Neural progenitor cell (in vitro differentiated cells): ENCODE results near the gene KCNQ1. TPM values are rescaled to one million over a fixed set of nuclear protein-coding genes. Genes with fewer than 3 reads are reported as not detected.
A peak's percentile ranks its signal among the peaks of the same experiment; 100 is the strongest.

Experiments
- DNase-seq: peaks from one replicate; pipeline ENCODE4 v3.0.0-alpha.2; 2016; ENCODE audit warnings: low spot score
- H2AFZ ChIP-seq: fragments of 200-600 bp; sonication (generic); replicated peaks from 2 replicates; pipeline ENCODE4 v1.6.1; 2016; ENCODE audit warnings: antibody characterized with exemption
- H3F3A ChIP-seq: fragments of 200-600 bp; sonication (generic); 2 replicates; pipeline ENCODE4 v1.6.1; 2016; ENCODE audit warnings: antibody characterized with exemption, low read depth
- H3K27ac ChIP-seq: fragments of 200-600 bp; sonication (generic); 2 replicates; pipeline ENCODE4 v1.5.1; 2016; ENCODE audit warnings: mild to moderate bottlenecking
- H3K27me3 ChIP-seq: fragments of 200-600 bp; sonication (generic); 2 replicates; pipeline ENCODE4 v1.6.1; 2016; ENCODE audit warnings: mild to moderate bottlenecking, moderate library complexity
- H3K36me3 ChIP-seq: fragments of 200-600 bp; sonication (generic); 2 replicates; pipeline ENCODE4 v1.5.1; 2016
- H3K4me1 ChIP-seq: fragments of 200-600 bp; sonication (generic); 2 replicates; pipeline ENCODE4 v1.6.1; 2016; ENCODE audit warnings: mixed run types
- H3K4me2 ChIP-seq: fragments of 200-600 bp; sonication (generic); 2 replicates; pipeline ENCODE4 v1.6.1; 2016
- H3K4me3 ChIP-seq: fragments of 200-600 bp; sonication (generic); 2 replicates; pipeline ENCODE4 v1.5.1; 2016
- H3K79me2 ChIP-seq: fragments of 200-600 bp; sonication (generic); 2 replicates; pipeline ENCODE4 v1.6.1; 2016; ENCODE audit warnings: low read depth
- H3K9ac ChIP-seq: fragments of 200-600 bp; sonication (generic); 2 replicates; pipeline ENCODE4 v1.6.1; 2016
- H3K9me3 ChIP-seq: fragments of 200-600 bp; sonication (generic); 2 replicates; pipeline ENCODE4 v1.5.1; 2016; ENCODE audit warnings: low read depth
- H4K20me1 ChIP-seq: fragments of 200-600 bp; sonication (generic); 2 replicates; pipeline ENCODE4 v1.6.1; 2016; ENCODE audit warnings: low read depth
- H3K27ac Mint-ChIP-seq: 3 replicates; pipeline ENCODE4 v1.8.0; 2021; ENCODE audit warnings: mixed read lengths
- H3K27me3 Mint-ChIP-seq: 2 replicates; pipeline ENCODE4 v1.8.0; 2022; ENCODE audit warnings: low read depth, mild to moderate bottlenecking, inconsistent platforms, moderate library complexity, mixed read lengths; ENCODE audit not compliant: insufficient read depth
- H3K36me3 Mint-ChIP-seq: 3 replicates; pipeline ENCODE4 v1.8.0; 2021; ENCODE audit warnings: mixed read lengths
- H3K4me1 Mint-ChIP-seq: 3 replicates; pipeline ENCODE4 v1.8.0; 2021; ENCODE audit warnings: mixed read lengths
- H3K4me3 Mint-ChIP-seq: 3 replicates; pipeline ENCODE4 v1.8.0; 2021; ENCODE audit warnings: mild to moderate bottlenecking, moderate library complexity, mixed read lengths
- H3K9me3 Mint-ChIP-seq: 3 replicates; pipeline ENCODE4 v1.8.0; 2020; ENCODE audit warnings: mixed read lengths
- CTCF ChIP-seq: fragments of 200-600 bp; sonication (generic); IDR thresholded peaks from 2 replicates; pipeline ENCODE4 v1.5.1; 2017; ENCODE audit warnings: antibody characterized with exemption, mild to moderate bottlenecking
- EZH2 ChIP-seq: fragments of 200-600 bp; sonication (generic); IDR thresholded peaks from 2 replicates; pipeline ENCODE4 v1.6.1; 2017; ENCODE audit warnings: antibody characterized with exemption, mild to moderate bottlenecking, moderate library complexity
- EZH2phosphoT487 ChIP-seq: fragments of 200-600 bp; sonication (generic); IDR thresholded peaks from 2 replicates; pipeline ENCODE4 v1.6.1; 2017; ENCODE audit warnings: antibody characterized with exemption
- total RNA-seq: library from RNA; depleted of rRNA; stranded (reverse); fragments of >200 nt; gene quantifications from 2 replicates; pipeline ENCODE4 v1.2.3, GENCODE V29; 2015; ENCODE audit warnings: low replicate concordance

KCNQ1 gene
- total RNA-seq, 1 donor from 2014 or later, result 0.11 TPM

- no peak overlapping the region for H3K4me2 ChIP-seq
- TF ChIP-seq EZH2 (no peak), EZH2phosphoT487 (no peak), CTCF (no peak)
- peak overlapping the region; percentile 12 for H3K4me3 Mint-ChIP-seq
- no peak overlapping the region for H2AFZ ChIP-seq
- no peaks in the 10 kb centered on the region for H3K27me3 ChIP-seq
- DNase-seq, result no peak
- no peak overlapping the region for H3K4me3 ChIP-seq
- peaks cover 6% of the 10 kb centered on the region for H3K36me3 Mint-ChIP-seq
- H3K4me1 ChIP-seq, result no peaks in the 10 kb centered on the region
- H3K9me3 ChIP-seq, result no peaks in the 10 kb centered on the region
- no peak overlapping the region for H3K9ac ChIP-seq
- no peak overlapping the region for H3K27ac ChIP-seq
- peaks cover 13% of the 10 kb centered on the region for H3K4me1 Mint-ChIP-seq
- peak overlapping the region; percentile 16 for H3K27ac Mint-ChIP-seq
- no peaks in the 10 kb centered on the region for H3K79me2 ChIP-seq
- no peaks in the 10 kb centered on the region for H3K36me3 ChIP-seq
- H3K9me3 Mint-ChIP-seq, result peaks cover 11% of the 10 kb centered on the region
- H3K27me3 Mint-ChIP-seq, result peaks cover 22% of the 10 kb centered on the region
- H4K20me1 ChIP-seq, result no peaks in the 10 kb centered on the region
- no peaks in the 10 kb centered on the region for H3F3A ChIP-seq
These were observed 354.3 kb downstream of the KCNQ1 start for GRCh38 chr11:2798951-2799761.

- H3K4me2 ChIP-seq, result no peak overlapping the region
- H3K9ac ChIP-seq, result no peak overlapping the region
- peaks cover 3% of the 10 kb centered on the region for H3K4me1 ChIP-seq
- no peak overlapping the region for H2AFZ ChIP-seq
- H3K4me3 ChIP-seq, result no peak overlapping the region
- Mint-ChIP-seq H3K27ac (no peak overlapping the region), H3K36me3 (peaks cover 6% of the 10 kb centered on the region), H3K4me1 (peaks cover 23% of the 10 kb centered on the region), H3K4me3 (no peak overlapping the region), H3K27me3 (peaks cover 23% of the 10 kb centered on the region), H3K9me3 (peaks cover 11% of the 10 kb centered on the region)
- H3K79me2 ChIP-seq, result no peaks in the 10 kb centered on the region
- no peak for DNase-seq
- no peaks in the 10 kb centered on the region for H3K36me3 ChIP-seq
- no peaks in the 10 kb centered on the region for H3F3A ChIP-seq
- no peak for TF ChIP-seq EZH2
- TF ChIP-seq EZH2phosphoT487, result no peak
- TF ChIP-seq CTCF, result no peak
- no peaks in the 10 kb centered on the region for H3K27me3 ChIP-seq
- no peaks in the 10 kb centered on the region for H3K9me3 ChIP-seq
- H3K27ac ChIP-seq, result no peak overlapping the region
- no peaks in the 10 kb centered on the region for H4K20me1 ChIP-seq
These were observed 355.3 kb downstream of the KCNQ1 start for GRCh38 chr11:2799881-2800654.

GRCh38 chr11:2800655-2801531, 356.1 kb downstream of the KCNQ1 start:
- H3K27ac ChIP-seq, result no peak overlapping the region
- Mint-ChIP-seq H3K9me3 (peaks cover 11% of the 10 kb centered on the region), H3K36me3 (peaks cover 5% of the 10 kb centered on the region), H3K4me3 (no peak overlapping the region), H3K27me3 (peaks cover 20% of the 10 kb centered on the region), H3K27ac (peak overlapping the region; percentile 46), H3K4me1 (peaks cover 30% of the 10 kb centered on the region)
- H3K79me2 ChIP-seq, result no peaks in the 10 kb centered on the region
- H3K4me3 ChIP-seq, result no peak overlapping the region
- TF ChIP-seq EZH2, result no peak
- no peak for TF ChIP-seq CTCF
- no peak for TF ChIP-seq EZH2phosphoT487
- H4K20me1 ChIP-seq, result no peaks in the 10 kb centered on the region
- H3K36me3 ChIP-seq, result no peaks in the 10 kb centered on the region
- H2AFZ ChIP-seq, result no peak overlapping the region
- peaks cover 11% of the 10 kb centered on the region for H3K4me1 ChIP-seq
- no peak overlapping the region for H3K9ac ChIP-seq
- DNase-seq, result no peak
- H3K4me2 ChIP-seq, result no peak overlapping the region
- no peaks in the 10 kb centered on the region for H3F3A ChIP-seq
- H3K9me3 ChIP-seq, result no peaks in the 10 kb centered on the region
- peaks cover 2% of the 10 kb centered on the region for H3K27me3 ChIP-seq
